Hematopoietic multipotent progenitor cell treated with erythropoietin and hydrocortisone succinate and interleukin-3 and kit ligand, for 17 days (in vitro differentiated cells): ENCODE results near the gene SDR42E2.
"Not testable (repeated sequence)": the region's sequence is repeated elsewhere in the genome, so short reads cannot be mapped to it uniquely, and the experiment has no call there.

Source experiments
- DNase-seq: peaks from one replicate; pipeline ENCODE4 v3.0.0-alpha.2; 2015; ENCODE audit warnings: low spot score

The SDR42E2 gene

GRCh38 chr16:22161999-22162655 is at the start of gene SDR42E2:
TSS of gene SDR42E2 (plus strand) at chr16:22162506. CDS start at chr16:22165583, 3,077 bp downstream.
- DNase-seq, result no peak

GRCh38 chr16:22116095-22116700 is 46.1 kb upstream of the SDR42E2 start:
- DNase-seq, result no peak

GRCh38 chr16:22117609-22118008 is 44.7 kb upstream of the SDR42E2 start:
- no peak for DNase-seq

- DNase-seq, result no peak
Observed at GRCh38 chr16:22120440-22120839, 41.9 kb upstream of the SDR42E2 start.

GRCh38 chr16:22122239-22122638 is 40.1 kb upstream of the SDR42E2 start:
- DNase-seq, result no peak

- DNase-seq, result no peak
Observed at GRCh38 chr16:22123146-22123545, 39.2 kb upstream of the SDR42E2 start.

GRCh38 chr16:22123759-22124490 is 38.4 kb upstream of the SDR42E2 start:
- DNase-seq, result no peak

- no peak for DNase-seq
Observed at GRCh38 chr16:22124583-22125284, 37.6 kb upstream of the SDR42E2 start.

GRCh38 chr16:22126037-22126558 is 36.2 kb upstream of the SDR42E2 start:
- DNase-seq, result no peak

- not testable (repeated sequence) for DNase-seq
Observed at GRCh38 chr16:22128537-22128936, 33.8 kb upstream of the SDR42E2 start.

- DNase-seq, result no peak
Observed at GRCh38 chr16:22130528-22130927, 31.8 kb upstream of the SDR42E2 start.

- no peak for DNase-seq
Observed at GRCh38 chr16:22132801-22133200, 29.5 kb upstream of the SDR42E2 start.

- no peak for DNase-seq
Observed at GRCh38 chr16:22138482-22138881, 23.8 kb upstream of the SDR42E2 start.

- no peak for DNase-seq
Observed at GRCh38 chr16:22139008-22139407, 23.3 kb upstream of the SDR42E2 start.

- no peak for DNase-seq
Observed at GRCh38 chr16:22139732-22140131, 22.6 kb upstream of the SDR42E2 start.

GRCh38 chr16:22141767-22142166 is 20.5 kb upstream of the SDR42E2 start:
- DNase-seq, result no peak

- DNase-seq, result no peak
Observed at GRCh38 chr16:22144520-22144919, 17.8 kb upstream of the SDR42E2 start.

- DNase-seq, result no peak
Observed at GRCh38 chr16:22147853-22148252, 14.5 kb upstream of the SDR42E2 start.

GRCh38 chr16:22151246-22151998 is 10.9 kb upstream of the SDR42E2 start:
- no peak for DNase-seq

- DNase-seq, result no peak
Observed at GRCh38 chr16:22152316-22152715, 10.0 kb upstream of the SDR42E2 start.

- not testable (repeated sequence) for DNase-seq
Observed at GRCh38 chr16:22153078-22153477, 9.2 kb upstream of the SDR42E2 start.

- DNase-seq, result no peak
Observed at GRCh38 chr16:22161401-22161800, 905 bp upstream of the SDR42E2 start.
